NCI-H1436 treated with DMSO at 0.1 percent for 48 hours (cell line): ENCODE data around the gene TFF1.
A peak's percentile ranks its signal among the peaks of the same experiment; 100 is the strongest.

Experiments used
- DNase-seq: peaks from one replicate; lab custom pipeline; 2025; lab: John Stamatoyannopoulos, UW

Gene TFF1

DNA sequence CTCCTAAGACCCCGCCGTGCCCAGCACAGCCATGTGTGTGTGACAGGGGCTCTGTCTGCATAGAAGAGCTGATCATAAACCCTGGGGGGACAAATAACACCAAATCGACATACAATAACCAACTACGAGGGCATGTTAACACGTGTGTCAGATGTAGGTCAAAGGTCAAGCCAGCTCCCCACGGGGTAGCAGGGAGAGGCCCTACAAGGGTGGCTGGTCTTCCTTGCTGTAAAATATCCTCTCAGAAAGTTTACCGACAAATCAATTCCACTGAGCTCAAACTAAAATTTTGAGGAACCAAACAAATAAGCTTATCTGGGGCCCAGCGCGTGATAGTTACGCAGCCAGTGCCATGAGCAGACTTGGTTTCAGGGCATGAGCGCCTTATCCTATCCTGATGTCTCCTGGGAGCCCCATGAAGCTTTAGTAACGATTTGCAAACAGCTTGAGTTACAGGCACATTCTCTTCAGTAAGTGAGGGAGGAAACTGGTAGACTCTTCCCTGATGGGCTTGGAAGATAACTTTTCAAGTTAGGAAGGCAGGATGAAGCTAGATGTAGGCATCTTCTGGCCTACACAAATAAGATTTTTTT, 32.2 kb upstream of the TFF1 start:
- DNase-seq, result no peak

DNA sequence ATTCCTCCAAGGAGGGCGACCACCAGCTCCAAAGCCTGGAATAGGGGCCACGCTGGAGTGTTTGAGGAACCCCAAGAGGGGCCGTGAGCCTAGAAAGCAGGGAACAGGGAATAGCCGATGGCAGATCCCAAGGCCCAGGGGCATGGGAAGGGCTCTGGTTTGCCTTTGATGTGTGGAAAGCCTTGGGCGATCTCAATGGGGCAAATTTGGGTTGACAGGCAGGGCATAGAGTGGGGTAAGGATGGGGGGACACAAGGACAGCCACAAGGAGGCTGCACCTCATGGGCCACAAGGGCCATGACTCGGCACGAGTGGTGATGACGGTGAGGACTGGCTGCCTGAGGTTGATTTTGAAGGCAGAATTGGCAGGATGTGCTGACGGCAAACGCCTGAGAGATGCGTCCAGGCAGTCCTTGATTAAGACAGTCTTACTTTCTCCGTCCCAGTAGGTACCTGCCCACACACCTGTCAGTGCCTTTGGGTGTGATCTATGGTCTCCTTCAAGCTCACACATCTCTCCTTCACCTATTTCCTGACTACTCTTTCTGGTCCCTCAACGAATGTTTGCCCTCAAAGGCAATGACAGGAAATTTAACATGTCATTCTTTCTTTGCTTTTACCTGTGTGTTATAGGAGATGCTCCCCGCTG, 31.5 kb upstream of the TFF1 start:
- DNase-seq, result no peak

DNA sequence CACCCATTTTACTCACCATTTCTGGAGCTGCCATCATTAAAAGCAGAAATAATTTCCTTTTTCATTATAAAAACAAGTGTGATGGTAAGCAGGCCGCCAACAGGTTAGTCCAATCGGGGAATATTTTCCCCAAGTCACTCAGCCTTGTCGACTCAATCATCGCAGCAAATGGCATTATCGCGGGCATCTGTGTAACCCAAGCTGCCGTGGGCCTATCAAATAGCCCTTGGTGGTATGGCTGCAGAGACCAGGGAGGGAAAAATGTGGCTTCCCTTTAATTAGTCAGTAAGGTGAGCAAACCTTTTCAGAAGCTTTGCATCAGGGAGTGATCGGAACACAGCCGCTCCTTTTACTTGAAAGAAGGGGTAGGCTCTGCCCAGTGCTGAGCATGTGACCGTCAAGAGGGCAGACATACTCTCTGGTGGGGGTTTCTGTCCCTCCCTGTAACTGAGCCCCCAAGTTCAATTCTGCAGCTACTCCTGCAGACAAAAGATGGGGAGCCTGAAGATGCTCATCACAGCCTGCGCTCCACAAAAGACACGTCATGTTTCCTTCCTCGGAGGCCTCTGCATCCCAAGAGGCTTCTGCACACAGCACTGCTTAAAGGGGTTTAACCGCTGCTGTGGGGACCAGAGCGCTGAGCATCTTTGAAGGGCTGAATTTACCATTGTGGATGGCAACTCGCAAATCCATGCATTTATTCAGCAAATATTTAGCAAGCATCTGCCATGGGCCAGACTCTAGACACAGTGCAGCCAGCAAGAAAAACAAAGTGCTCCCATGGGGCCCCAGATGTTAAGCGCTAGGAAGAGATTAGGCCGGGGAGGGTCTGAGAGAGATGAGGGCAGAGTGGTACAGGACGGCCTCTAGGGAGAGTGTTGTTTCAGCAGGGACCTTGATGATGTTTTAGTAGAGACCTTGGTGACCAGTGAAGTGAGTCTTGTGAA, 30.7 kb upstream of the TFF1 start:
- DNase-seq, result peak; percentile 2

DNA sequence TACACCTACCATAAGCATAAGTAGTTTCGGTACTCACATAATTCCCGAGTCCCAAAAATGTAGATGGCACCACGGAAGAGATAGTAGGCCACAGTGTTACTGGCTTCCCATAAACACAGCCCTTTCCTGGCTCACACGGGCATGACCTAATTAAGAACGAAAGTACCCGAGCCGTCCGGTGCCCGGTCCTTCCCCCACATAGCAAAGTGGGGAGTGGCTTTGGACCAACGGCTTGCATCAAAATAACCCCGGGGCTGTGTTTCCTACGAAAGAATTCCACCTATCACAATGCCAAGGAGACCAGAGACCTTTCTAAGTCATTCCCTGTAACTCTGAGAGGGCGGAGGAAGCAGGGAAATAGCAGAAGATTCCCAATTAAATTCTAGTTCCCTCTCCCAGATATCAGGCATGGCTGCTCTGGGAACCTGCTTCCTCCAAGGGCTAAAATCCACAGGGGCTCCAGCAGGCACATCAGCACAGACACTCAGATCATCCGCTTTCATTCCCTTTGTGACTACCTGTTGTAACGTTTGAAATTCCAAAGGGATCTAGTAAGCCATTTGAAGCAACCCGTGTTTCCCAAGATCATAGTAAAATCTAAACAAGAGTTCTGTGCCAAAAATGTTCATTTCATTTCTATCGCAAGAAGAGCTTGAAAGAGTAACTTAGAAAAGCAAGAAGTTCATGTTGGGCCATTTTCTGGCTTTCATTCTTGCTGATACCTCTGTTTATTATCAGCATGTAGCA, 29.7 kb upstream of the TFF1 start, which contains the start of gene TMPRSS3:
Gene TMPRSS3, minus strand, starts transcription at position 148 of the 747 bp plus-strand sequence. CDS start 635 bp downstream, outside the sequence.
- DNase-seq, result no peak

DNA sequence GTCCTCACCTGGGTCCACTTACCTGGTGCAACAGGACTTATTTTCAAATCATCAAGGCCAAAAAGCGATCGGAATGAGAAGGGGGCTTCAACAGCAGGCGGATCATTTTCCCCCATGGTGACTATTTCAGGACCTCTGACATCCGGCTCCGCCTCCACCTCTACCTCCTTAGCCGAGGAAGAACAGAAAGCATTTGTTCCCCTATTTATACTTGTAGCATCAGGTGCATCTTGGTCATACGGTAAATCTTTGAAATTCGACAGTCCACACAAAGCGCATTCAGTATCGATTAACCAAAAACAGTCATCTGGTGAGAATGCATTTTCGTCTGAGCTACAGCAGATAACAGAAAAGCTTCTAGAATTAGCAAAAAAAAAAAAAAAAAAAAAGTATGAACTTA, 29.0 kb upstream of the TFF1 start:
- DNase-seq, result no peak

DNA sequence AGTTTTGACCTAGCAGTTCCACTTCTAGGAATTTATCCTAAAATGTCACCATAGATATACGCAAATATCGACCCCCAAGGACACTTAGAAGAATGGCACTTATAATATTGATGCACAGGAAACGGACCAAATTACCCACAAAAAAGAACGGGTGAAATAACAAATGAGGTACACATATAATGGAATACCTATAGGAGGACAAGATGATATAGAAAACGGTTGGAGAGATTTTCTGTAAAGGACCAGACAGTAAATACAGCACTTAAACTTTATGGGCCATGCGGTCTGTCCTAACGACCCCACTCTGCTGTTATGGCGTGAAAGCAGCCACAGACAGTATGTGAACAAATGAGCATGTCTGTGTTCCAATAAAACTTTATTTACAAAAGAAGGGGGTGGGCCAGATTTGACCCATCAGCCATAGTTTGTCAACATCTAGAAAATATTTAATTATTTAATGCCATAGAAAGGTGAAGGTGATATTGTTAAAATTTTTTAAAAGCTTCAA, 27.2 kb upstream of the TFF1 start:
- no peak for DNase-seq

DNA sequence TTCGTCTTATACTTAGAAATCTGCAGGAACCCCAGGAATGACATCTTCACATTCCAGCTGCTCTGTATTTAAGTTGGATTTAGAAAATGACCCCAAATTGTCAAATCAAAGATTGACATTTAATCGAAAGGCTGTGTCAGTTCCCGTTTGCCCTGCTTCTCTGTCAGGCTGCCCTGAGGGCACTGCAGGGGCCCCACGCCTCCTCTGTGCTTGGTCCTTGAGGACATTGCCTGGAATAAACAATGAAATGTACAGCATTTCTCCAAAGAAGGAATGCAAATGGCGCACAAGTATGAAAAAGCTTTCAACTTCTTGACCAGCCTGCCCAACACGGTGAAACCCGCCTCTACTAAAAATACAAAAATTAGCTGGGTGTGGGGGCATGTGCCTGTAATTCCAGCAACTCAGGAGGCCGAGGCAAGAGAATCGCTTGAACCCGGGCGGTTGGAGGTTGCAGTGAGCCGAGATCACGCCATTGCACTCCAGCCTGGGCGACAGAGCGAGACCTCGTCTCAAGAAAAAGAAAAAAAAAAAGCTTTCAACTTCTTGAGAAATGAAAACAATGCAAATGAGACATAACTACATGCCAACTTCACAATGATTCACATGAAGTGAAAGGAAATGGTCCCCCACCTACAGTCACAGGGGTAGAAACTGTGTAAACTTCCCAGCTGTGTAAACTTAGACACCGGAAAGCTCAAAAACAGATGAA, 26.6 kb upstream of the TFF1 start:
- no peak for DNase-seq

DNA sequence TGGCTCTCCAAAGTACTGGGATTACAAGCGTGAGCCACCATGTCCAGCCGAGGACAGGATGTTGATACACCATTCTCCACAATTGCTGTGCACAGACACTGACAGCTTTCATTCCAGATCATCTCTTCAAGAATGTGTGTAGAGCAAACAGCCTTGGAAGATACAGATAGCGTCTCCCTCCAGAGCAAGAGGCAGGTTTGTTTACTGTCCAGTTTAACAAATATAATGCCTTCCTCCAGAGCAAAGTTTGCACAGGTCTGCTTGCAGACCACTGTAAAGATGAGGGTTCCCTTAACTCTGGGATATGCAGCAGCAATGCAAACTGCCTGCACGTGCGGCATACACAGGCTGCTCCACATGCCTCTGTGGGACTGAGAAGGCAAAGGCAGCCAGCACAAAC, 25.0 kb upstream of the TFF1 start:
- DNase-seq, result no peak

DNA sequence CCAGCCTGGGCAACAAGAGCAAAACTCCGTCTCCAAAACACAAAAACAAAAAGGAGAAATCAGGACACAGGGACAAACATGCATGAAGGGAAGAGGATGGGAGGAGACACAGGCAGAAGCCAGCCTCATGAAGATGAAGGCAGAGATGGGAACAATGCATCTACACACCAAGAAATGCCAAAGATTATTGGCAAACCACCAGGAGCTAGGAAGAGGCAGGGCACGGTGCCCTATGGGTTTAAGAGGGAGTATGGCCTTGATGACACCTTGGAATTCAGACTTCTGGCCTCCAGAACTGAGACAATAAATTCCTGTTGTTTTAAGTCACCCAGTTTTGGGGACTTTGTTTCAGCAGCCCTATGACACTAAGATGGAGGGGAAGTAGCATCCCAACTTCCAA, 24.4 kb upstream of the TFF1 start:
- no peak for DNase-seq

DNA sequence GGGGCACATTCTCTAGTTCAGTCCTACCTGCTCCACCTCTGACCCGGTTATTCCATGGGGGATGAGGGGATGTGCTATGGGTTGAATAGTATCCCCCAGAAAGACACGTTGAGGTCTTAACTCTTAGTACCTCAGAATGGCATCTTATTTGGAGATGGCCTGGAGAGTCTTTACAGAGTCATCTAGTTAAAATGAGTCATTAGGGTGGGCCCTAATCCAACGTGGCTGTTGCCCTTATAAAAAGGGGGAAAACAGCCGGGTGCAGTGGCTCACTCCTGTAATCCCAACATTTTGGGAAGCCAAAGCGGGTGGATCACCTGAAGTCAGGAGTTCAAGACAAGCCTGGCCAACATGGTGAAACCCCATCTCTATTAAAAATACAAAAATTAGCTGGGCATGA, 23.9 kb upstream of the TFF1 start:
- no peak for DNase-seq

DNA sequence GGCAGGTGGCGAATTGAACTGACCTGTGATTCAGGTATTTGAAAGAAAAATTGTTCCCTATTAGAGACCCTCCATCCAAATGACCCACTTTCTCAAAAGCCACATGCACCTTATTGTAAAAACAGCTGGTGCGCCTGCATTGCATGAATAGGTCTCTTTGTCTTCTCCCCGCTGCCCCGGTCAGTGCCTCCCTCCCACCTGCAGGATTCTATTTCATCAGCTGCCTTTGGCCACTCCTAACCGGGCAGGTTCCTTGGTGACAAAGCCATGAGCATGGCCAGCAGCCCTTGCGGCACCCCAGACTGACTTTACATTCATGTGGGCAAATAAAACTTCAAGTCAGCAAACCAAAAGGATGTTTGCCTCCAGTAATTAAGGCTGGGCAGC, 23.1 kb upstream of the TFF1 start:
- DNase-seq, result no peak

DNA sequence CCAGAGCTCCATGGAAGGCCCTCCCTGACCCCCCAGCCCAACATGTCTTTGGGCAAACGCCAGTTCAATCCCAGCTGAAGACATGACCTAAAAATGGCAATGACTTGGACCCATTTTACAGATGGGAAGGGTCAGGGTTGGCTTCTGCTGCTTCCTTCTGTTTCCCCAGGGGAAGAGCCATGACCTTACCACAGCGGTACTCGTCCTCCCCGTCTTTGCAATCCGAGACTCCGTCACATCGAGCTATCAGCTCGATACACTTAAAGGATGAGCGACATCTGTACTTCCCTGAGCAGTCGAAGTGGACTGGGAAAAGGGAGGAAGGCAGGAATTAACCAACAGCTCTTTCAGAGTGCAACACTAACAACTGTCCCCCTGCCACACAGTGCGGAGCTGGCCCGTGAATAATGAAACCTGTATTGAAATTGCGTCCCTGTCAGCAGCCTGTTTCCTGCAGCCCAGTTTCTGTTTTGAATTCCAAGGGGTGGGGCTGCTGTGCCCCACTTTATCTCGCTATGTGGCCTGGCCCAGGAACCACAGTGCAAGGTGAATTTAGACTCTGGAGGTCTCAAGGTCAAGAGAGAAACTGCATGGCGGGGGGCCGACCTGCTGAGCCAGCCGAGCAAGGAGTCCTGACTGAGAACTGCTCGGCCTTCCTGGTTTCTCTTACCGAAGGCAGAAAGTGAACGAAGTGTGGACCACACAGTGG, 22.6 kb upstream of the TFF1 start:
- no peak for DNase-seq

DNA sequence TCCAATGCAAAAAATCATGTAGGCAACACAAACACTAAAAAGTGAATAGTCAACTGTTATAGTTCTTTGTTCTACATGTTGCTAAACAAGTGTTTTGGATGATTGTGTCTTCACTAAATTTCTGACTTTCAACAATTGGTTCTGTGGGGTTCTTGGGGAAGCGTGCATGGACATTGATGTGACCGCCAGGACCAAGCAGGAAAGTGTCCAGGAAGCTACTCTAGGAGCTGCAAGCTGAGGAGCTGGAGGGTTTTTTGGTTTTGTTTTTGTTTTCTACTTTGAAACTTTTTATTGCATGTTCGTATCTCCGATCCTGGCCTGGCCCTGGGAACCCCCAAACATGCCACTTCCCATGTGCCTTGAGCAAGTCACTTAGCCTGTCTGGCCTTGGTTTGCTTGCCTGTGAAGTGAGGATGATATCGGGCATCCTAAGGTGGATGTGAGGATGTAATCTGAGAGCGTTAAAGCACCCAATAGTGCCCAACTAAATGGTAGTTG, 21.6 kb upstream of the TFF1 start:
- no peak for DNase-seq

DNA sequence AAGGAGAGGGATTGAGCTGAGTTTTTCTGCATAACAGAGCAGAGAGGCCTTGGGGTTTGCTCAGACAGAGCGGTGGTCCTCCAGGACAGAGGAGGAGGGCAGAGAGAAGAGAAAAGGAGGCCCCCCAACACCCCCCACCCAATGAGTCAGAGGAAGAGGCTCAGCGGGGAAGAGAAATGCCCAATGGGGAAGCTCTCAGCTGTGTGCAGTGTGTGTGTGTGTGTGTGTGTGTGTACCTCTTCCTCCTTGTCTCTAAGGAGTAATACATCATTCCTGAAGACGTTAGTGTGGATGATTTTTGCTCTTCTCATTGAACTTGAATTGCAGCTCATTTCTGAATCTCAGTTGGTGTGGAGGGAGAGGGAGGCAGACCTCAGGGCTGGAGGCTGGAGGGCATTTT, 20.8 kb upstream of the TFF1 start:
- no peak for DNase-seq

DNA sequence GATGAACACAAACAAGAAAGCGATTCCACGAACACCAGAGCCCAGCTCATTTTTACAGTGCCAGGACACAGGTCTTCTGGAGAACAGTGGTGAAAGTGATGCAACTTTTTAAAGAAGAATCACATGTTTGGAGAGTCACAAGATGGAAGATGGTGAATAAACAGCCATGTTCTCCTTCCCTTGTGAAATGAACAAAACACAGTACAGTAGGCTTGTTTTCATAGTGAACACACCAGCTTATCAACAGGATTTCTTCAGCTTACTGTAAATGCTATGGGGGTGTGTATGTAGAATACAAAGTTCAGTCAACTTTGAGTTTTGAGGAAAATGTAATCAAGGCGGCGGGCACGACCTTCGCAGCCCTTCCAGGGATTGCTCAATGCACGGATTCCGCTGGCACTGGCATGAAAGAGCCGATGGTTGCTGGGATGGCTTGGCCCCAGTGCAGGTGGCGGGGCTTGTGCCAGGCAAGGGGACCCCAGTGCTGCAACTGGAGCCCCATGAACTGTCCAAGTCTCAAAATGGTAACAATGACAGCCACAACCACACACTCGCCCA, 19.8 kb upstream of the TFF1 start:
- DNase-seq, result no peak

DNA sequence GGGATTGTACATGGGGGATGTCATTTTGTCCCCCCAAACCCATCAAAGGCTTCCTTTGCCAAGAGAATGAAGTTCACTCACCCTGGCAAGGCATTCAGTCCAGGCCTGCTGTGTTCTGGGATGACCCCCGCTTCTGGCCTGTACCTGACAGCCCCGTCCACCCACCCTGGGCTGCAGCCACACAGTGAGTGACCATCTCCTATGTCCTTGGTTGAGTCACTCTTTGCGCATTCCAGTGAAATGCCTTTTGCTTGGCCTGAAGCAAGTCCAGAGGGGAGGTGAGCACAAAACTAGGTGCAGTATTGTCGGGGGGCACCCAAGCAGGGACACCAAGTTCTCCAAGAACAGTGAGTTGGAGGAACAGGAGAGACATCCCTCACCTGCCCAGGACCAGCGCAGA, 19.3 kb upstream of the TFF1 start:
- no peak for DNase-seq

DNA sequence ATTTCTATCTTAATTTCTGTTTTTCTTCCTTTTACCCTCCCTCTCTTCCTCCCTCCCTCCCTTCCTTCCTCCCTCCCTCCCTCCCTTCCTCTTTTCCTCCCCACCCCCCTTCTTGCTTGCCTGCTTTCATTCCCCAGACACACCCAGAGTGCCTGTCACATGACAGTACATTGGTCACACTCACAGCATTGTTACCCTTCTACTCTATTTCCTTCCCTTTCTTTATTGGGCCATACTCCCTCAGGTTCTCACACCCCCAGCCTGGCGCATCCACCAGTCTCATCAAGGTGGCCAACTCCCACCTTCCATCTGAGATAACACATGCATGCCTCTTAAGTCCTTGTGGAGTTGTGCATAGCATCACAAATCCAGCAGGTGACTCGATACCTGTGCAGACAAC, 18.7 kb upstream of the TFF1 start:
- no peak for DNase-seq

DNA sequence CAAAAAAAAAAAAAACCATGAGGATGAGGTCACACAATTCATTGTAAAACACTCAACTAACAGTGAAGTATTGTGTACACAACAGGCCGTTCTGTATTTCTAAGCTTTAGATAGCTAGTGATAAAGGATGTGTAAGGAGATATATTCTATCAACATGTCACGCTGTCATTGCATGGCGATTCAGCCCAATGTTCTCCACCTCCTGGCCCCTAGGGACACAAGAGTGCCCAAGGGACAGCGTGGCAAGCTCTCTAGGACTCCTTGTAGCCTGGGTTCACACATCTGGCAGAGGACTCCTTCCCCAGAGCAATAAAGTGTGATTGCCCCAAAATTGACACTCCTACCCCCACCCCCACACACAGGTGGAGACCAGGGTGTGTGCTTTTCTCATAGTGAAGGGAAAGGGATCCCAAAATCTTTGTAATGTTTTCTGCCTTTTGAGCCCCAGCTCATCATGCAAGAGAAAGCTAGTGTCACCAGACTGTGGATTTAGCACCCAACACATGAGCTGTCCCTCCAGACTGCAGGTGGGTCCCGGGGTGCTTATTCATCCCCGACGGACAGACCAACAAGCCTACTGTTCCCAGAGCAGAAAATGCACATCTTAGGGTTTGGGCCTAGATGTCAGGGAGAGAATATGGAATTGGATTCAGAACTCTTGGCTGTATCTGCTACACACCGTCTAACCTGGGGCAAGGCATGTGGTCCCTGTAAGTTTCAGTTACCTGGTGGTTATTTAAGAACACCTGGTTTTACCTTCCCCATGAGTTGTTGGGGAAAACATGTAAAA, 18.0 kb upstream of the TFF1 start:
- DNase-seq, result peak; percentile 3

DNA sequence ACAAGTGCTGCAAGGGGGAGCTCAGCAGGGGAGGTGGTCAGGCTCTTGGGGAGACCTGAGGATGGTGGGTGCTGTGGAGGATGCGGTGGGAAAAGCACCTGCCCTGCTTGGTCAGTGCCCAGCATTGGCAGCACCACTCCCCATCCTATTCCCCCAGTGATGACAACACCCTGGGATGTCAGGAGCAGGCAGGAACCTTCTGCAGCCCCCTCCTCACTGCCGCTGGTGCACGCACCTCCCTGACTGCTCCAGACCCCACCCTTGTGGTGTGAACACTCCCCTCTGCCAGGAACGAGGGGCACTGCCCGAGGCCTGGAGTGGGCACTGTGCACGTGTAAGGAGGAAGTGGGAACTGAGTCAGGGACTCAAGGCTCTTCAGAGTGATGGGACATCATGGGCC, 17.0 kb upstream of the TFF1 start:
- DNase-seq, result no peak

DNA sequence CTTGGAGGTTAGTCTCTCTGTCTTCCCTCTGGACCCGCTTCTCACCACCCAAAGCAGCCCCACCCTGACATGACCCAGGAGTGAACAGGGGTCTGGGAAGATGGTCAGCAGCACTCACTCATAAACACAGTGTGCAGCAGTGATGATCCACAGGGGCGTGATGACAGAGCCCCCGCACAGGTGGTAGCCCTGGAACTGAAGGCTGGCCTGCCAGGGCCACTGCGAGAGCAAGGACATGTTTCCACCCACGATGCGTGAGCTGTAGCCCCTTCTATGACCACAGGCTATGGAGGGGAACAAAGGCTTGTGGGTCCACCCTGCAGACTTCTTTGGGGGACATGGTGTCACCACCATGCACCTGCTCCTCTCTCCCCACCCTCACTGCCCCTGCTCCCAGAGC, 16.6 kb upstream of the TFF1 start:
- DNase-seq, result no peak
